ENCODE results near the gene HBZ. TPM values are rescaled to one million over a fixed set of nuclear protein-coding genes. Genes with fewer than 3 reads are reported as not detected.
"Not testable (repeated sequence)": the region's sequence is repeated elsewhere in the genome, so short reads cannot be mapped to it uniquely, and the experiment has no call there.

The HBZ gene

GRCh38 chr16:204046-204445 lies 51.6 kb downstream of the HBZ start:
- not testable (repeated sequence) for H4K8ac ChIP-seq (ENCODE audit: low read depth, low read length); H3K18ac ChIP-seq (ENCODE audit: low read length); H3K79me1 ChIP-seq (ENCODE audit: low read depth, low read length); DNase-seq (ENCODE audit: low spot score); H3K4ac ChIP-seq (ENCODE audit: low read length); H2AFZ ChIP-seq (ENCODE audit: low read length); H3K27ac ChIP-seq (replicated peaks; ENCODE audit: low read length); H3K4me2 ChIP-seq (ENCODE audit: insufficient read depth, low read length, poor library complexity, severe bottlenecking); H3K23ac ChIP-seq (ENCODE audit: low read depth, low read length, poor library complexity); H3K4me1 ChIP-seq (ENCODE audit: control insufficient read depth in 2 of 2, insufficient read depth in 1 of 2, low read depth in 1 of 2, low read length in 2 of 2); H4K91ac ChIP-seq (ENCODE audit: low read depth, low read length, poor library complexity); H2BK120ac ChIP-seq (ENCODE audit: low read depth, low read length); H3K9ac ChIP-seq (ENCODE audit: low read depth, low read length, poor library complexity); H2BK5ac ChIP-seq (ENCODE audit: low read length); H3K14ac ChIP-seq (ENCODE audit: low read length); H3K4me3 ChIP-seq (ENCODE audit: low read length in 2 of 2); H2BK12ac ChIP-seq (ENCODE audit: low read length); H2BK15ac ChIP-seq (ENCODE audit: low read length); H3K9me3 ChIP-seq (replicated peaks in 1 of 2; ENCODE audit: control insufficient read depth in 2 of 2, insufficient read depth in 1 of 2, low read depth in 1 of 2, low read length in 2 of 2); H3K27me3 ChIP-seq (ENCODE audit: control insufficient read depth in 3 of 3, insufficient read depth in 3 of 3, low read depth in 1 of 3, low read length in 3 of 3); H2AK5ac ChIP-seq (ENCODE audit: low read depth, low read length)
- H3K36me3 ChIP-seq (replicated peaks in 1 of 2; ENCODE audit: control insufficient read depth in 2 of 2, insufficient read depth in 2 of 2, low read length in 2 of 2): peaks cover 32 to 96% of the 10 kb centered on the region in 2 donors
- no CpG with 5 or more reads among the region's 9 CpGs for WGBS, 2 donors (ENCODE audit: extremely low coverage in 2 of 2, insufficient read length in 2 of 2, insufficient replicate concordance in 1 of 2)

Small RNA genes within 50 kb of the gene (small RNA-seq; reads per million reads assigned to genes)
- not detected for gene RF00019 (ENCODE audit: insufficient read depth)
